Esophagus muscularis mucosa (tissue), 3 donors: ENCODE measurements around the gene QRICH2.

ENCODE experiments used
- CTCF ChIP-seq, 3 experiments: fragments of 200-600 bp in 2 of 3; fragments of 450-650 bp in 1 of 3; sonication (generic) in 2 of 3; IDR thresholded peaks; one replicate each; pipeline ENCODE4 v1.5.1; 2017 to 2019; ENCODE audit warnings: antibody characterized with exemption in 3 of 3, mild to moderate bottlenecking in 2 of 3, moderate library complexity in 1 of 3
- POLR2A ChIP-seq: fragments of 450-650 bp; IDR thresholded peaks from one replicate; pipeline ENCODE4 v1.6.1; 2017; ENCODE audit warnings: antibody characterized with exemption, moderate library complexity, mild to moderate bottlenecking, low read depth
- POLR2AphosphoS5 ChIP-seq, 2 donors: sonication (generic); formaldehyde crosslinking; IDR thresholded peaks; one replicate each; pipeline ENCODE4 v1.6.1; 2017; ENCODE audit warnings: antibody characterized with exemption in 2 of 2

DNA sequence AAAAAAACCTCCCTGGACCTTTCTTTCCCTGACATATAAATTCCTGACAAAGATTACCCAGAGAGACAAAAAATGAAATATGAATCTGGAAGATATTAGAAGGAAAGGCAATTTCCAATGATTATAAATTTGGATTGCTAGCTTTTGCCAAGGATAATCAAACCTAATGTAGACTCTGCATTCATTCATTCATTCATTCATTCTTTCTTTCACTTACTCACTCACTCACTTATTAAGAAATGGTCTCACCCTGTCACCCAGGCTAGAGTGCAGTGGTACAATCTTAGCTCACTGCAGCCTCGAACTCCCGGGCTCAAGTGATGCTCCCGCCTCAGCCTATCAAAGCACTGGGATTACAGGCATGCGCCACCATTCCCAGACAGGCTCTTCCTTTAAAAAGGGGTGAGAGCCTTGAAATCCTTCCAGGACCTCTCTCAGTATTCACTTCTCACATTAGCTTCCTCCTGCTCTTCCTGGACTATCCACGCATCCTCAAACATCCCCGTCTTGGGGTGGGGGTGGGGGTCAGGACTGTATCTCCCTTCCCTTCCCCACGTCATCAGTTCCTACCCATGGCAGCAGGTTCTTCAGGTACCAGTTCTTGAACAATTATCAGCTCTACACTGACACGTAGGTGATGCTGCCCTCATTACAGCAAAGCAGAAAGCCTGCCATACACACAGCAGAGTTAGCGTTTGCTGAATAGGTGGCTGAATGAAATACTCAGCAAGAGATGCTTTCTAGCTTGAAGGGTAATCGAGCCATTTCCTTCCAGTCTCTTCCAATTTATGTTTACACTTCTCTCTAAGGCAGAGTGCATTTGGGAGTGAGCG, 25.8 kb upstream of the QRICH2 start:
- TF ChIP-seq POLR2A, result no peak
- no peak for TF ChIP-seq CTCF (IDR thresholded peaks at IDR 0.05)
- no peak for TF ChIP-seq POLR2AphosphoS5 (IDR thresholded peaks at IDR 0.05)
